Fibroblast of lung (primary cell): ENCODE measurements around the gene SPIRE1. TPM values are rescaled to one million over a fixed set of nuclear protein-coding genes. Genes with fewer than 3 reads are reported as not detected.

Source experiments
- DNase-seq, 2 donors: peaks; one replicate each; pipeline versions ENCODE4 v3.0.0 to v3.0.0-alpha.2; 2010; ENCODE audit warnings: low read depth in 2 of 2
- H2AFZ ChIP-seq: 2 replicates; pipeline ENCODE4 v1.5.1; 2012; ENCODE audit warnings: low read length, control low read depth, inconsistent platforms
- H3K27ac ChIP-seq: 2 replicates; pipeline ENCODE4 v1.5.1; 2011; ENCODE audit warnings: low read length, control low read depth; ENCODE audit not compliant: insufficient read depth
- H3K27me3 ChIP-seq: 2 replicates; pipeline ENCODE4 v1.5.1; 2011; ENCODE audit warnings: mild to moderate bottlenecking, low read length; ENCODE audit not compliant: control insufficient read depth, insufficient read depth
- H3K36me3 ChIP-seq: 2 replicates; pipeline ENCODE4 v1.5.1; 2011; ENCODE audit warnings: low read length; ENCODE audit not compliant: control insufficient read depth, insufficient read depth
- H3K4me1 ChIP-seq: 2 replicates; pipeline ENCODE4 v1.5.1; 2011; ENCODE audit warnings: low read length; ENCODE audit not compliant: control insufficient read depth, insufficient read depth; ENCODE audit errors: extremely low read depth
- H3K4me2 ChIP-seq: 2 replicates; pipeline ENCODE4 v1.5.1; 2011; ENCODE audit warnings: low read length, control low read depth; ENCODE audit not compliant: insufficient read depth; ENCODE audit errors: extremely low read depth
- H3K4me3 ChIP-seq, 4 experiments: fragments of 200-600 bp in 1 of 4; sonication (generic) in 1 of 4; replicated peaks in 1 of 4; 2 replicates each; pipeline ENCODE4 v1.5.1; 2011 to 2016; ENCODE audit warnings: low read length in 4 of 4, low read depth in 3 of 4, mild to moderate bottlenecking in 3 of 4, control low read depth in 2 of 4, inconsistent platforms in 1 of 4, mixed read lengths in 1 of 4; ENCODE audit not compliant: insufficient read depth in 1 of 4; ENCODE audit errors: control extremely low read depth in 1 of 4
- H3K79me2 ChIP-seq: 2 replicates; pipeline ENCODE4 v1.5.1; 2012; ENCODE audit warnings: mild to moderate bottlenecking, low read length, inconsistent platforms; ENCODE audit not compliant: control insufficient read depth, insufficient read depth
- H3K9ac ChIP-seq: 2 replicates; pipeline ENCODE4 v1.5.1; 2011; ENCODE audit warnings: mild to moderate bottlenecking, low read length, control low read depth; ENCODE audit not compliant: insufficient read depth
- H3K9me3 ChIP-seq: 2 replicates; pipeline ENCODE4 v1.5.1; 2012; ENCODE audit warnings: low read depth, low read length; ENCODE audit not compliant: control insufficient read depth, insufficient read depth
- H4K20me1 ChIP-seq: 2 replicates; pipeline ENCODE4 v1.5.1; 2011; ENCODE audit warnings: low read length; ENCODE audit not compliant: control insufficient read depth, insufficient read depth; ENCODE audit errors: extremely low read depth
- CTCF ChIP-seq, 2 donors: IDR thresholded peaks in 1 of 2; conservative IDR thresholded peaks in 1 of 2; 1 replicate in 1 of 2; 2 replicates in 1 of 2; pipeline ENCODE4 v1.5.1; 2011 to 2012; ENCODE audit warnings: low read length in 2 of 2, control low read depth in 1 of 2, inconsistent platforms in 1 of 2, low read depth in 1 of 2, mild to moderate bottlenecking in 1 of 2
- EZH2 ChIP-seq: IDR thresholded peaks from 2 replicates; pipeline ENCODE4 v1.5.1; 2012; ENCODE audit warnings: low read length, control low read depth, mild to moderate bottlenecking; ENCODE audit errors: missing control alignments
- polyA plus RNA-seq, 2 donors: library from polyadenylated mRNA; depleted of rRNA in 1 of 2; stranded (reverse) in 1 of 2; unstranded in 1 of 2; fragments of >200 nt; gene quantifications; 2 replicates each; pipeline ENCODE4 v1.2.1, GENCODE V29; 2011 to 2012; ENCODE audit warnings: missing spikeins in 1 of 2
- total RNA-seq: library from RNA; depleted of rRNA; stranded (reverse); fragments of >200 nt; gene quantifications from 2 replicates; pipeline ENCODE4 v1.2.1, GENCODE V29; 2014

SPIRE1 gene
- total and polyA plus RNA-seq, 2 donors (not counting 1 experiment from before 2014, with no cell fraction given), result 19.0 to 31.0 TPM

- H3K9ac ChIP-seq, result no peak overlapping the region
These were observed 160.6 kb downstream of the SPIRE1 start for GRCh38 chr18:12497296-12497695.

GRCh38 chr18:12492907-12493306 is 165.0 kb downstream of the SPIRE1 start:
- H3K9me3 ChIP-seq, result no peaks in the 10 kb centered on the region
- no peaks in the 10 kb centered on the region for H4K20me1 ChIP-seq
- no peak overlapping the region for H3K4me3 ChIP-seq
- no peak overlapping the region for H3K9ac ChIP-seq
- H3K4me1 ChIP-seq, result no peaks in the 10 kb centered on the region
- no peaks in the 10 kb centered on the region for H3K36me3 ChIP-seq
- no peak overlapping the region for H3K4me2 ChIP-seq
- H3K79me2 ChIP-seq, result no peaks in the 10 kb centered on the region
- no peak overlapping the region for H2AFZ ChIP-seq
- H3K27ac ChIP-seq, result no peak overlapping the region
- no peak for DNase-seq
- no peaks in the 10 kb centered on the region for H3K27me3 ChIP-seq
- no peak for TF ChIP-seq EZH2
- no peak for TF ChIP-seq CTCF (conservative IDR thresholded peaks at IDR 0.05 in 1 of 2, IDR thresholded peaks at IDR 0.05 in 1 of 2; ENCODE audit: low read depth in 1 of 2, low read length in 2 of 2)

More at GRCh38 chr18:12497296-12497695, 160.6 kb downstream of the SPIRE1 start:
- TF ChIP-seq CTCF (conservative IDR thresholded peaks at IDR 0.05 in 1 of 2, IDR thresholded peaks at IDR 0.05 in 1 of 2; ENCODE audit: low read depth in 1 of 2, low read length in 2 of 2) (no peak), EZH2 (no peak)
- no peaks in the 10 kb centered on the region for H3K27me3 ChIP-seq
- no peaks in the 10 kb centered on the region for H3K4me1 ChIP-seq
- H4K20me1 ChIP-seq, result no peaks in the 10 kb centered on the region
- no peak overlapping the region for H3K4me3 ChIP-seq
- no peak overlapping the region for H2AFZ ChIP-seq
- no peak overlapping the region for H3K27ac ChIP-seq
- no peaks in the 10 kb centered on the region for H3K9me3 ChIP-seq
- no peaks in the 10 kb centered on the region for H3K79me2 ChIP-seq
- no peaks in the 10 kb centered on the region for H3K36me3 ChIP-seq
- no peak for DNase-seq
- H3K4me2 ChIP-seq, result no peak overlapping the region

- no peaks in the 10 kb centered on the region for H4K20me1 ChIP-seq
- no peak overlapping the region for H3K4me2 ChIP-seq
- TF ChIP-seq CTCF (conservative IDR thresholded peaks at IDR 0.05 in 1 of 2, IDR thresholded peaks at IDR 0.05 in 1 of 2; ENCODE audit: low read depth in 1 of 2, low read length in 2 of 2), result no peak
- no peak for TF ChIP-seq EZH2
- H3K4me3 ChIP-seq, result no peak overlapping the region
- H3K36me3 ChIP-seq, result no peaks in the 10 kb centered on the region
- no peaks in the 10 kb centered on the region for H3K79me2 ChIP-seq
- no peak overlapping the region for H2AFZ ChIP-seq
- no peaks in the 10 kb centered on the region for H3K4me1 ChIP-seq
- H3K9ac ChIP-seq, result no peak overlapping the region
- H3K27me3 ChIP-seq, result no peaks in the 10 kb centered on the region
- no peaks in the 10 kb centered on the region for H3K9me3 ChIP-seq
- no peak overlapping the region for H3K27ac ChIP-seq
- DNase-seq, result no peak
These were observed 166.1 kb downstream of the SPIRE1 start for GRCh38 chr18:12491611-12492435.
